Neutrophil (primary cell): ENCODE measurements around the gene PEX3.

Source experiments
- H3K27ac ChIP-seq: fragments of 200-600 bp; sonication (generic); 2 replicates; pipeline ENCODE4 v1.5.1; 2016; ENCODE audit warnings: mild to moderate bottlenecking, moderate library complexity
- H3K27me3 ChIP-seq: fragments of 200-600 bp; sonication (generic); 2 replicates; pipeline ENCODE4 v1.6.0; 2016; ENCODE audit warnings: mild to moderate bottlenecking
- H3K36me3 ChIP-seq: fragments of 200-600 bp; sonication (generic); 2 replicates; pipeline ENCODE4 v1.5.1; 2017
- H3K4me1 ChIP-seq, 2 experiments: fragments of 200-600 bp in 1 of 2; sonication (generic) in 1 of 2; 1 replicate in 1 of 2; 2 replicates in 1 of 2; pipeline versions ENCODE4 v1.5.1 to v1.6.1; 2013 to 2016; ENCODE audit warnings: low read depth in 1 of 2, low read length in 1 of 2, mild to moderate bottlenecking in 1 of 2, moderate library complexity in 1 of 2; ENCODE audit not compliant: control insufficient read depth in 1 of 2, insufficient read depth in 1 of 2
- H3K4me3 ChIP-seq, 2 experiments: fragments of 200-600 bp in 1 of 2; sonication (generic) in 1 of 2; 1 replicate in 1 of 2; 2 replicates in 1 of 2; pipeline ENCODE4 v1.5.1; 2013 to 2016; ENCODE audit warnings: low read depth in 1 of 2, low read length in 1 of 2, mild to moderate bottlenecking in 1 of 2, moderate library complexity in 1 of 2
- H3K9me3 ChIP-seq: fragments of 200-600 bp; sonication (generic); 2 replicates; pipeline ENCODE4 v1.5.1; 2016
- TF ChIP-seq, protein P1 (sequence below): fragments of 200-600 bp; sonication (generic); IDR thresholded peaks from 2 replicates; pipeline ENCODE4 v1.5.1; 2016; ENCODE audit warnings: antibody characterized with exemption

The PEX3 gene

DNA sequence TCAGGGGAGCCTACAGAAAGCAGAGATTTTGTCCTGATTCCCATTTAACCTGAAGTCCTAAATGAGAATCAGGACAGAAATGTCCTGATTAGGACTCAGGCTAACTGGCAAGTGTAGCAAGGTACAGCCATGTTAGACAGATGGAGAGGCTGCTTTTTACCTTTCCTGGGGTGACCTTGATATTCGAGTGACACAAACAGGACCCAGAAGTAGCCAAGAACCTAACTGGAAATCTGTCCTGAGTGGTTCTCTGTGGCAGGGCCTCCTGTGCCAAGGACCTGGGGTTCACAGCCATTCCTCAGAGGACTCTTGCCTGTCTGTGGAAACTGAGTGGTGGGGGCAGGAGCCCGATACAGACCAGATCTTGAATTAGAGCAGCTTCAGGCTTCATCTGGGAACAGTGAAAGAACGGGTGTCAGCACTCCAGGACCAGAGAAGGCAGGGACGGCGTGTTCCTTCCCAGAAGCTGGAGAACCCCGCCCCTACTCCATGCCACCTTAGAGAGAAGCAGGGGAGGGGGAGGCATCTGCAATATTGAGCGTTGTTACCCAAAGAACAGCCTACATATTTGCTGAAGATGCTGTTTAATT is 65.3 kb downstream of the PEX3 start:
- Histone ChIP-seq H3K4me3 (no peak overlapping the region), H3K27me3 (no peaks in the 10 kb centered on the region), H3K9me3 (no peaks in the 10 kb centered on the region), H3K36me3 (no peaks in the 10 kb centered on the region), H3K27ac (no peak overlapping the region), H3K4me1 (peaks cover 6 to 11% of the 10 kb centered on the region in 2 experiments)
- TF ChIP-seq, protein P1, sequence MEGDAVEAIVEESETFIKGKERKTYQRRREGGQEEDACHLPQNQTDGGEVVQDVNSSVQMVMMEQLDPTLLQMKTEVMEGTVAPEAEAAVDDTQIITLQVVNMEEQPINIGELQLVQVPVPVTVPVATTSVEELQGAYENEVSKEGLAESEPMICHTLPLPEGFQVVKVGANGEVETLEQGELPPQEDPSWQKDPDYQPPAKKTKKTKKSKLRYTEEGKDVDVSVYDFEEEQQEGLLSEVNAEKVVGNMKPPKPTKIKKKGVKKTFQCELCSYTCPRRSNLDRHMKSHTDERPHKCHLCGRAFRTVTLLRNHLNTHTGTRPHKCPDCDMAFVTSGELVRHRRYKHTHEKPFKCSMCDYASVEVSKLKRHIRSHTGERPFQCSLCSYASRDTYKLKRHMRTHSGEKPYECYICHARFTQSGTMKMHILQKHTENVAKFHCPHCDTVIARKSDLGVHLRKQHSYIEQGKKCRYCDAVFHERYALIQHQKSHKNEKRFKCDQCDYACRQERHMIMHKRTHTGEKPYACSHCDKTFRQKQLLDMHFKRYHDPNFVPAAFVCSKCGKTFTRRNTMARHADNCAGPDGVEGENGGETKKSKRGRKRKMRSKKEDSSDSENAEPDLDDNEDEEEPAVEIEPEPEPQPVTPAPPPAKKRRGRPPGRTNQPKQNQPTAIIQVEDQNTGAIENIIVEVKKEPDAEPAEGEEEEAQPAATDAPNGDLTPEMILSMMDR, result no peak

DNA sequence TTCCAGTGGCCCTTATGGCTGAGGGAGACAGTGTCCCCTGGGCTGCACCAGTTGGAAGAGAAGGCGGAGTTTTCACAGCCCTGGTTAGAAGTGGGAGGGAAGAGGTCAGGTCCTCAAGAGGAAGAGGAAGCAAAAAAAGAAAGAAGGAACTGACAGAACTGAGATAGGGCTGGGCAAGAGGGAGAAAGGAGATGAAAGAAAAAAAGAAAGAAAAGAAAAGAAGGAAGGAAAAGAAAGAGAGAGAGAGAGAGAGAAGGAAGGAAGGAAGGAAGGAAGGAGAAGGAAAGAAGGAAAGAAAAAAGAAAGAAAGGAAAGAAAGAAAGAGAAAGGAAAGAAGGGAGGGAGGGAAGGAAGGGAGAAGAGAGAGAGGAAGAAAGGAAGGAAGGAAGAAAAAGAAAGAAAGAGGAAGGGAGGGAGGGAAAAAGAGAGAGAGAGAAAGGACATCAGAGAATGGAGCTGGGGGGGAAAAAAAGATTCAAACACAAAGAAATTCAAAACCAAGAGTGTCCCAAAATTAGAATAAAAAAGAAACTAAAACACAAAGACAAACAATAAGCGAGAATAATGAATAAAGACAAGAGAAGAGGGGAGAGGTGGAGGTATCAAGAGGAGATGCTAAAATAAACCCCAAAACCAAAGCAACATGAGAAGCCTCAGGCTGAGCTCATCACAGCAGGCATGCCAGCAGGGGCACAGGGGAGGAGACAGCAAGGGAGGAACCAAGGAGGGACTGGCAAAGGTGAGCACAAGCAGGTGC is 66.3 kb downstream of the PEX3 start:
- H3K36me3 ChIP-seq, result no peaks in the 10 kb centered on the region
- no peak overlapping the region for H3K27ac ChIP-seq
- TF ChIP-seq, protein P1, result no peak
- no peaks in the 10 kb centered on the region for H3K27me3 ChIP-seq
- H3K4me1 ChIP-seq, result peaks cover 3 to 5% of the 10 kb centered on the region in 2 experiments
- H3K9me3 ChIP-seq, result no peaks in the 10 kb centered on the region
- no peak overlapping the region for H3K4me3 ChIP-seq

DNA sequence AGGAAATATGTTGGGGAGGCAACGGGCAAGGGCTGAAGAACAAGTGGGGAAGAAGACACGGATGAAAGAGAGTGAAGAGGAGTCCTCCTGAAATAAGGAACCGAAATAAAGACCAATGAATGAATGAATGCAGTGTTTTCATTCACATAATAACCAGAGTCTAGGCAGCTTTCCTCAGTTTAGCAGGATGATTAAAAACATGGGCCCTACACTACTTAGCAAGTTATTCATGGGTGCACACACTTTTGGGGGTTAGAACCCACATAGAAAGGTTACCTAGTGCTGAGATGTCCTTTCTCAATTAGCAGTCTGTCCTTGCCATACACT is 66.8 kb downstream of the PEX3 start:
- peaks cover 0 to 3% of the 10 kb centered on the region in 2 experiments for H3K4me1 ChIP-seq
- no peaks in the 10 kb centered on the region for H3K36me3 ChIP-seq
- TF ChIP-seq, protein P1, result no peak
- no peaks in the 10 kb centered on the region for H3K27me3 ChIP-seq
- no peaks in the 10 kb centered on the region for H3K9me3 ChIP-seq
- H3K4me3 ChIP-seq, result no peak overlapping the region
- H3K27ac ChIP-seq, result no peak overlapping the region

DNA sequence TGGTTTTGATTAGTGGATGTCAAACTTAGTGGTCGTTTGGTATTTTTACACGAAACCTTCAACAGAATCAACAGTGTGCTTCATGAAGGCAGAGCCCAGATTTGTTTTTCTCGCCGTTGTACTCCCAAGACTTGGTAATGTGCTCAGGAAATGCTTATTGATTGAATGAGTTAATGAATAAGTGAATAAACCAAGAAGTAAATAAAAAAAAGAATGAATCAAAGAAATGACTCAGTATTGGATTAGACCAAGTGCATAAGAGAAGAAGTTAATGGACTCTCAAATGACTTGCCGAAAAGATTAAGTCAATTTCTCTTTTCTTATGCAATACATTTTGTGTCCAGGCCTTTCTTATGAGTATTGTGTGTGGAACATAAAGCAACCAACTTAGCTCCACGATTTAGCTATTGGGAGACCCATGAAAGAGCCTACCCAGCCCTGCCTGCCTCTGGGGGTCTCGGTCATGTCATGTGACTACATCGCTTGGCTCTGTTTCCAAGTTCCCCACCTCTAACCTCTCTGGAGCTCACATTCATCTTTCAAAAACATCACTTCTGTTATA is 71.5 kb downstream of the PEX3 start:
- TF ChIP-seq, protein P1, result no peak
- no peaks in the 10 kb centered on the region for H3K27me3 ChIP-seq
- H3K4me1 ChIP-seq, result peaks cover 7 to 8% of the 10 kb centered on the region in 2 experiments
- no peak overlapping the region for H3K4me3 ChIP-seq
- no peaks in the 10 kb centered on the region for H3K9me3 ChIP-seq
- no peak overlapping the region for H3K27ac ChIP-seq
- H3K36me3 ChIP-seq, result no peaks in the 10 kb centered on the region

DNA sequence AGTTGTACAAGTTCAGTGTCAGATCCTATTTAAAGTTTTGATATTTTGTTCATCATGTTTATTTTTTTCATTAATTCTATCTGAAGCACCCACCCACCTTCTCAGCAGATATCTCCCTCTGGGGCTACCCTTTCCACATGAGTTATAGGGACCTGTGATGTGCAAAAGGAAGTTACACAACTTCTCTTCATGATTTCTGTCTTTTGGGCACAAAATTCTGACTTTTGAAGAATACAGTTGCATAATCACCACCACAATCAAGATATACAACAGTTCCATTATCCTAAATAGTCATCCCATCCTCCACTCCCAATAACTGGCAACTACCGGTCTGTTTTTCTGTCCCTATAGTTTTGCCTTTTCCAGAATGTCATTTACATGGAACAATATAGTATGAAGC is 74.8 kb downstream of the PEX3 start:
- H3K36me3 ChIP-seq, result no peaks in the 10 kb centered on the region
- no peaks in the 10 kb centered on the region for H3K9me3 ChIP-seq
- TF ChIP-seq, protein P1, result no peak
- no peaks in the 10 kb centered on the region for H3K27me3 ChIP-seq
- peaks cover 12% of the 10 kb centered on the region in 2 experiments for H3K4me1 ChIP-seq
- no peak overlapping the region for H3K27ac ChIP-seq
- H3K4me3 ChIP-seq, result no peak overlapping the region
